ENCODE measurements around the gene ACCSL. TPM values are rescaled to one million over a fixed set of nuclear protein-coding genes. Genes with fewer than 3 reads are reported as not detected.

The ACCSL gene
- total RNA-seq, 1 experiment from 2014 or later: not detected

GRCh38 chr11:44010789-44011251, 37.0 kb upstream of the ACCSL start:
- Mint-ChIP-seq H3K9me3 (ENCODE audit: unreplicated experiment) (no peaks in the 10 kb centered on the region), H3K4me1 (ENCODE audit: insufficient read depth, unreplicated experiment) (no peaks in the 10 kb centered on the region), H3K27ac (ENCODE audit: low read depth, unreplicated experiment) (no peak overlapping the region), H3K36me3 (ENCODE audit: insufficient read depth, unreplicated experiment) (no peaks in the 10 kb centered on the region), H3K27me3 (ENCODE audit: insufficient read depth, unreplicated experiment) (peaks cover 24% of the 10 kb centered on the region), H3K4me3 (ENCODE audit: unreplicated experiment) (no peak overlapping the region)
- intact Hi-C loops (cut with micrococcal nuclease): no loop called here
- POLR2A ChIA-PET: no interaction called here
- no peak for DNase-seq (ENCODE audit: unreplicated experiment)
- BruUV-seq (replicated peaks): no TSS peak
- CTCF ChIA-PET: interaction anchor here (0.6 kb wide), 1 partner anchor 185 kb away, joined by 3 read pairs; no protein-coding TSS in a partner anchor
- no peak for TF ChIP-seq CTCF (IDR thresholded peaks at IDR 0.05; ENCODE audit: unreplicated experiment)

DNA sequence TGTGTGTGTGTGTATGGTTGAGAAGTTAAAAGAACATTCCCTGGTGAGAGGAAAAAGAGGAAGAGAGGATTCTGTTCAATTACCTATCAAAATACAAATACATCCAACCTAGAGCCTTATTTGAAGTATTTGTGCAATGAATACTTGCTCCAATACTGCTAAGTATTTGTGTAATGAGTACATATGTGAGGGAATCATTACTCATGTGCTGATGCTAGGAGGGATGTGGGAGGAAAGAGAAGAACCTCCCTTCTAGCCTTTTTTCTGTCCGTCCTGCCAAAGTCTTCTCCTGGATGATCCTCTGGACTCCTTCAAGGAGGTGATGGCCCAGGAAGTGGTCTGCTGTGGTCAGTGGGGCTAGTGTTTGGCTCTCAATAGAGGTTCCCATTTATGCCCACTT, 36.0 kb upstream of the ACCSL start:
- no TSS peak for BruUV-seq (replicated peaks)
- H3K9me3 Mint-ChIP-seq (ENCODE audit: unreplicated experiment): no peaks in the 10 kb centered on the region
- H3K27ac Mint-ChIP-seq (ENCODE audit: low read depth, unreplicated experiment): no peak overlapping the region

DNA sequence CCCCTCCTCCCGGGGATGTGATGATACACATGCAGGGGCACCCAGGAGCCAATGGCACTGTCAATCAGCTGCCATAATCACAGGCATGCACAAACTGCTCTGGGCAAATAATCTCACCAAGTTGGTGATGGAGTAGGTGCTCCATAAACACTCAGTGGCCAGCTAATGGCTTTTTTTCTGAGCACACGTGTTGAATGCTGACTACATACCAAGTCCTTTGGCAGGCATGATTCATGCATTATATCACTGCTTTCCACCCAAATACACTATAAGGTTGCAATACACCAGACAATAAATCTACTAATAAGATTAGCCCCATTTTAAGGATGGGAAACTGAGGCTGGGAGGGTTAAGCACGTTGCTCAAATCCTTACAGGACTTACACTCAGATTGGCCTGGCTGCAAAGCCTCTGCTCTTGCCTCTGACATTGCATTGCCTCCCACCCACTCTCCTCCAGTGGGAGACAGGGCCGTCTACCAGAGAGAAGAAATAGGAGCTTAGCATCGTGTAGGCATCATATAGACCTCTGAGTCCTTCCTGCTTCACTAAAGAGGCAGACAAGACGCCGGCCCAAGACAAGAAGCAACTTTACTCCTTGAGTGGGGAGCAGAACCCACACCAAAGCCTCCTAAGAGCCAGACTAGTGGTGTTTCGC, 32.7 kb upstream of the ACCSL start:
- Mint-ChIP-seq H3K9me3 (ENCODE audit: unreplicated experiment) (no peaks in the 10 kb centered on the region), H3K27me3 (ENCODE audit: insufficient read depth, unreplicated experiment) (peaks cover 20% of the 10 kb centered on the region), H3K36me3 (ENCODE audit: insufficient read depth, unreplicated experiment) (no peaks in the 10 kb centered on the region), H3K4me1 (ENCODE audit: insufficient read depth, unreplicated experiment) (no peaks in the 10 kb centered on the region), H3K27ac (ENCODE audit: low read depth, unreplicated experiment) (no peak overlapping the region), H3K4me3 (ENCODE audit: unreplicated experiment) (no peak overlapping the region)
- TF ChIP-seq CTCF (IDR thresholded peaks at IDR 0.05; ENCODE audit: unreplicated experiment): no peak
- BruUV-seq (replicated peaks): no TSS peak
- intact Hi-C loops (cut with micrococcal nuclease): no loop called here
- DNase-seq (ENCODE audit: unreplicated experiment): no peak
- ChIA-PET CTCF (interaction anchor here (0.5 to 0.9 kb wide), 2 partner anchors 90 to 125 kb away, joined by 3 read pairs; no protein-coding TSS in a partner anchor), POLR2A (no interaction called here)

More for the DNA sequence above, 36.0 kb upstream of the ACCSL start:
- Mint-ChIP-seq H3K4me1 (ENCODE audit: insufficient read depth, unreplicated experiment) (no peaks in the 10 kb centered on the region), H3K4me3 (ENCODE audit: unreplicated experiment) (no peak overlapping the region), H3K27me3 (ENCODE audit: insufficient read depth, unreplicated experiment) (peaks cover 24% of the 10 kb centered on the region), H3K36me3 (ENCODE audit: insufficient read depth, unreplicated experiment) (no peaks in the 10 kb centered on the region)
- ChIA-PET CTCF (no interaction called here), POLR2A (no interaction called here)
- no peak for DNase-seq (ENCODE audit: unreplicated experiment)
- intact Hi-C loops (cut with micrococcal nuclease): no loop called here
- TF ChIP-seq CTCF (IDR thresholded peaks at IDR 0.05; ENCODE audit: unreplicated experiment): no peak

GRCh38 chr11:44015624-44016007, 32.2 kb upstream of the ACCSL start:
- no peak overlapping the region for H3K27ac Mint-ChIP-seq (ENCODE audit: low read depth, unreplicated experiment)
- BruUV-seq (replicated peaks): no TSS peak
- no peak for DNase-seq (ENCODE audit: unreplicated experiment)
- H3K4me3 Mint-ChIP-seq (ENCODE audit: unreplicated experiment): no peak overlapping the region
- no peaks in the 10 kb centered on the region for H3K36me3 Mint-ChIP-seq (ENCODE audit: insufficient read depth, unreplicated experiment)
- TF ChIP-seq CTCF (IDR thresholded peaks at IDR 0.05; ENCODE audit: unreplicated experiment): no peak
- H3K9me3 Mint-ChIP-seq (ENCODE audit: unreplicated experiment): no peaks in the 10 kb centered on the region
- CTCF ChIA-PET: interaction anchor here (0.5 to 0.9 kb wide), 3 partner anchors 18 to 126 kb away, joined by 3 read pairs; no protein-coding TSS in a partner anchor
- no peaks in the 10 kb centered on the region for H3K4me1 Mint-ChIP-seq (ENCODE audit: insufficient read depth, unreplicated experiment)
- H3K27me3 Mint-ChIP-seq (ENCODE audit: insufficient read depth, unreplicated experiment): peaks cover 15% of the 10 kb centered on the region
- intact Hi-C loops (cut with micrococcal nuclease): no loop called here
- POLR2A ChIA-PET: no interaction called here
